AG08396 (cell line): ENCODE results near the gene TEX10.
A peak's percentile ranks its signal among the peaks of the same experiment; 100 is the strongest.

Experiments used
- DNase-seq: peaks from one replicate; pipeline ENCODE4 v3.0.0; 2012; ENCODE audit warnings: low spot score, mixed read lengths

TEX10 gene

DNA sequence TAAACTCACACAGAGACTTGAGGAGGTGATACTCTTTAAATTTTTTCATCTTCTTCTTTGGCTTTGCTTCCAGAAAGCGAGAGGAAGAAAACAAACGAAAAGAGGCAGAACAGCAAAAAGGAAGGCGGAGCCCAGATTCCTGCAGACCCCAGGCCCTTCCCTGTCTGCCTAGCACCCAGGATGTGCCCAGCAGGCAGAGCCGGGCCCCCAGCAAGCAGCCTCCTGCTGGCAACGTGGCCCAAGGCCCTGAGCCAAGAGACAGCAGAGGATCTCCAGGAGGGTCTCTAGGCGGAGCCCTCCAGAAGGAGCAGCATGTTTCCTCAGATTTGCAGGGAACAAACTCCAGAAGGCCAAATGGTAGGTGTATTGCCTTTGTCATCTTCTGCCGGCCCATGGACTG, 68.5 kb downstream of the TEX10 start:
- no peak for DNase-seq

DNA sequence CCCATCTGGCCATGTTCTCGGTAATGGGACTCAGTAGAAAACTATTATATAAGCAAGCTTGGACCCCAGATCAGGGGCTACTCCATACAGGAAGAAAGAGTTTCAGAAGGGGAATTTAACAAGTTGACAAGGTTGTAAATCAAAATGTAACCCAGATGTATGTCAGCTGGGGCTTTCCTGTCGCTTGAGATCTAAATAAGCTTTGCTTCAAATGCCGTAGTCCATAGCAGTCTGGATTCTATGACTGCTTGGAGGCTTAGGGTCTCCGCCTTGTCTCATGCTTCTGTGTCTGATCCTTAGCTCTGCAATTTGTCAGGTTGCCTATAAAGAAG, 70.4 kb downstream of the TEX10 start:
- no peak for DNase-seq

DNA sequence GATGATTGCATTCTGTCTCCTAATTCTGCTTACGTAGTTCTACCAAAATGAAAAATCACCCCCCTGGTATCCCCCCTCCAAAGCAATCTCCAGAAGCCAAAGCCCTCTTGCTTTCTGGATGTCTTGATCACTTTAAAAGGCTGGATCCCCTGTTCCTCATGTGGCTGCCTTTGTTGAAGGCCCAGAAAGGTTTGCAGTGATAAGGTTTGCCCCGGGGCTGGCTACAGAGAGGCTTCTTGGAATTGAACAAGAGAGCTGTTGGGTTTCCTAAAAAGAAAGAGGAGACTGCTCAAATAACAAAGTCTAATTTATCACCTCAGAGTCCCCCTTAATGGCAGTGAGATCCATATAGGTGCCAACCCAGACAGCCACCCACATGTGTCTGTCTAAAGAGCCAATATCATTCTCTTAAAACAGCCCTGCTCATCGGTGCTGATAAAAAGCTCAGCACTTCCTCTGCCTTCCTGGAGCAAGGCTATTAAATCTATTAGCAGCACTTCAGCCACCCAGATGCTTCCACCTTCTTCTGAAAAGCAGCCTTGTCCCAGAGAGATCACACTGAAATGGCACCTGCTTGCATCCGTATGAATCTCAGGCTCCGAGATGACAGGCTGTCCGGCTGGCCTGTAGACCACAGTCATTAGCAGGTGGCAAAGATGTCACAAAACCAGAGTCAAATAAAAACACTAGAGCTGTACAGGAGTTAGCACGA, 70.9 kb downstream of the TEX10 start:
- DNase-seq = no peak

DNA sequence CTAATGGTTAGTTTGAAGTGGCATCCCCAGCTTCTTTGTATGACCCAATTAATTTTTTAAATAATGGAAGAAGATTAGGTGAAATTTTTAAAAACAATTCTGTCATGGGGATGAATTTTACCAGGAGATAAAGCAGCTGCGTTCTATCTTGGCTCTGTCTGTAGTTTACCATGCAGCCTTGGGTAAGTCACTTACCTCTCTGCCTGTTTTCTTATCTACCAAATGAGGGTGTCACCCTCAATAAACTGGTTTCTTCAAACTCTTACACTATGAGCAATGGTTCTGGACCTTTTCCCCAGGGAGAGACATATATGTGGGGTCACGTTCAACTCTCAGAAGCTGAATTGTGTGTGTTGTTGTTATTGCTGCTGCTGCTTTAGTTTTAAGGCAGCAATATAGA, 71.7 kb downstream of the TEX10 start:
- DNase-seq = no peak

DNA sequence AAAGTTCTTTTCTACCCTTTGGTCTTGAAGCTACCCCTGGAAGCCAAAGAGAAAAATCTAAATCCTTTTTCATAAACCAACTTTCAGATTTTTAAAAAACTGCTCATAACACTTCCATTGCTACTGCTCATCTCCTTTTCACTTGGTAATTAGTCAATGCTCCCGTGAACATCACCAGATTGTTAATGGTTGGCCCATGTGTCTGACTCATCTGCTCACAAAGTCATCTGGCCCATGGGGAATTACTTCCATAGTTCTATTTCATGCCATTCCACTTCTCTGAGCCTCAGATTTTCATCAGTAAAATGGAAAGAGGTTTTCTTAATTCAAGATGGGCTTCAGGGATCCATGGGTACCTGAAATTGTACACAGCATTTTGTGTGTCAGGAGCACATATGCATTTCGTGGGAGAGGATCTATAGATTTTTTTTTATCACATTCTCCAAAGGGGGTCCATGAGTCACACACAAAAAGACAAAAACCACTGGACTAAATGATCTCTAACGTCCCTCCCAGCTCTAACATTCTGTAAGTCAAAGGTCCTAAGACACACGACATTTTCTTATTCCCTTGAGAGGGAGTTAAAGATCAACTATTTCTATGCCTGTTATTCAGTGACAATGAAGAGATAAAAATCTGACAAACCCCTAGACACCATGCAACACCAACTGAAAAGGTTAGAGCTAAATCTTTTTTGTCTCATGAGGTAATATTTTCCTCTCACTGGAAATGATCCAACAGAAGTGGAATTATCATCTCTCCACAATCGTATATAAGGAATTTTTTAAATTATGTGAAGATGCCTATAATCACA, 75.4 kb downstream of the TEX10 start:
- DNase-seq = peak; percentile 15

DNA sequence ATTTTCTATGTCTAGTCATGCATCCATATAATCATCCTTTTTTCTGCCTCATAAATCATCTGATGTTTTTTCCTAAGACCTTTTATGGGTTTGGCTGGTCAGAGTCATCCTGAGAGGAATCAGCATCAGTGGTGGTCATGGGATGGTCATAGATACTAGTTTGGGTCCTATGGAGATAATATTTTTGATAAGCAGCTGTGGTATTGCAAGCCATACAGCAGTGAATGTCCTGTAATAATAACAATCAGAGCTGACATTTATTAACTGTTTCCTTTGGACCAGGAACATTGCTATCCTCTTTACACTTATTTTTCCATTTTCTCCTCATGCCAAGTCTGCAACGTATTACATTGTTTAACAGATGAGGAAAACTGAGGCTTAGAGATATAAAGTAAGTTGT, 83.1 kb downstream of the TEX10 start:
- DNase-seq = no peak

DNA sequence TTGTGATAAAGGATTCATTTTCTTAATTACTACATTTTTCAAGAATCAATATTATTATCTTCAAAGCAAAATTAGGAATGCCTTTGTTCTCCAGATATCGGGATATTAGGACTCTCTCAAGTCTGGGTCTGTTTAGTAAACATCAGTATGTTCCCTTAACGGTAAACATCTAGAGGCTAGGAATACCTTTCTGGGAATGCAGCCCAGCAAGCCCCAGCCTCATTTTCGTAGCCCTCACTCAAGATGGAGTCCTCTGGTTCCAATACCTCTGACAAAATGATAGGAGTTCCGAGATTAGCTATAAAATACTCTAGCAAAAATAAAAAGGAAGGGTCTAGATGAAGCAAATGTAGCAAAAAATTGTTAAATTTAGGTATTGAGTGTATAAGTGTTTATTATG, 84.5 kb downstream of the TEX10 start:
- no peak for DNase-seq

DNA sequence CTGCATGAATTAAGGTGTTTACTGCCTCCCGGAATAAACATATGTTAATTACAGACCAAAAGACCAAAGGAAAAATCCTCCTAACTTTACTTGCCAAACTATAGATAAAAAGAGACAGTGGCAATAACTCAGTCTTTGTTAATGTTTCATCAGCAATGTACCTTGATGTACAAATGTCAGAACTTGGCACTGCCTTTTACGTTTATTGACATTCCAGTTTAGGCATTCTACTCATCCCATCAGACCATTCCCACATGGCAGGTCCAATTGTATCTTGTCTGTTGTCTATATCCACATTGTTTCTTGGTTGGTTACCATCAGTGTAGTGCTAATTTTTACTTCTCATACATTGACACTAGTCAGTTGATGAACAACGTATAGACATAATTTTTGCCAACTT, 85.5 kb downstream of the TEX10 start:
- DNase-seq = no peak
